HCT116 (cell line): Measurements from ENCODE around the gene ISOC2. TPM values are rescaled to one million over a fixed set of nuclear protein-coding genes. Genes with fewer than 3 reads are reported as not detected.

Source experiments
- ATAC-seq: fragments of 200-7000 bp; cut with Tn5 transposase; 2 replicates; pipeline ENCODE4 v1.9.1; 2020; ENCODE audit warnings: mild to moderate bottlenecking, moderate library complexity
- BruUV-seq: library from RNA; stranded (reverse); fragments of 400-500 nt; replicated peaks from 2 replicates; lab custom pipeline; 2021; lab: Mats Ljungman, UMichigan
- CTCF ChIA-PET: fragments of 300-600 bp; sonication (Branson Sonifier 250); formaldehyde crosslinking; loops from one replicate; lab custom pipeline; 2021; ENCODE audit warnings: antibody characterized with exemption; lab: Charles Lee
- POLR2A ChIA-PET: fragments of 300-600, 350-600 bp; sonication (Branson Sonifier 250); formaldehyde crosslinking; loops from one replicate; lab custom pipeline; 2021; ENCODE audit warnings: antibody characterized with exemption; lab: Charles Lee
- RAD21 ChIA-PET, 2 experiments: fragments of 300-600 bp; sonication (Branson Sonifier 250); formaldehyde crosslinking; loops; one replicate each; lab custom pipeline; 2023; ENCODE audit warnings: low total read pairs in 2 of 2; ENCODE audit not compliant: uncharacterized antibody in 2 of 2, unreplicated experiment in 2 of 2, low non-redundant PET in 1 of 2; lab: Charles Lee
- DNase-seq: peaks from one replicate; pipeline ENCODE4 v3.0.0-alpha.2; 2010; ENCODE audit warnings: low read depth, low spot score
- H2AFZ ChIP-seq: fragments of 200-600 bp; shearing (Covaris generic), sonication (generic); 2 replicates; pipeline ENCODE4 v1.6.1; 2017; ENCODE audit warnings: low read depth, mixed run types, mixed read lengths, antibody characterized with exemption, low read length; ENCODE audit not compliant: poor library complexity, severe bottlenecking
- H3K27ac ChIP-seq: 2 replicates; pipeline ENCODE4 v1.5.1; 2012; ENCODE audit warnings: low read depth, low read length
- H3K27me3 ChIP-seq: fragments of 200-600 bp; sonication (generic); 2 replicates; pipeline ENCODE4 v1.6.1; 2016; ENCODE audit warnings: mixed run types, low read length, mixed read lengths; ENCODE audit not compliant: insufficient read depth
- H3K36me3 ChIP-seq, 2 experiments: fragments of 200-500 bp in 1 of 2; fragments of 200-600 bp in 1 of 2; sonication (Bioruptor generic) in 1 of 2; sonication (generic) in 1 of 2; 2 replicates each; pipeline versions ENCODE4 v1.5.1 to v1.6.1; 2014 to 2016; ENCODE audit warnings: low read length in 2 of 2, inconsistent platforms in 1 of 2, mixed read lengths in 1 of 2, mixed run types in 1 of 2; ENCODE audit not compliant: insufficient read depth in 2 of 2, control insufficient read depth in 1 of 2
- H3K4me1 ChIP-seq, 2 experiments: fragments of 200-600 bp in 1 of 2; sonication (generic) in 1 of 2; 2 replicates each; pipeline versions ENCODE4 v1.5.1 to v1.6.1; 2012 to 2017; ENCODE audit warnings: low read length in 2 of 2, inconsistent platforms in 1 of 2, mild to moderate bottlenecking in 1 of 2, mixed read lengths in 1 of 2, mixed run types in 1 of 2, moderate library complexity in 1 of 2; ENCODE audit not compliant: insufficient read depth in 2 of 2, control insufficient read depth in 1 of 2
- H3K4me2 ChIP-seq: fragments of 200-600 bp; sonication (generic); 2 replicates; pipeline ENCODE4 v1.6.1; 2017; ENCODE audit warnings: mixed run types, low read length, mixed read lengths
- H3K4me3 ChIP-seq, 2 experiments: fragments of 200-600 bp in 1 of 2; sonication (generic) in 1 of 2; replicated peaks in 1 of 2; 2 replicates each; pipeline ENCODE4 v1.5.1; 2011 to 2016; ENCODE audit warnings: low read length in 2 of 2, control low read depth in 1 of 2, low read depth in 1 of 2, mild to moderate bottlenecking in 1 of 2, mixed read lengths in 1 of 2, mixed run types in 1 of 2
- H3K79me2 ChIP-seq: fragments of 200-600 bp; sonication (generic); 2 replicates; pipeline ENCODE4 v1.6.1; 2017; ENCODE audit warnings: mild to moderate bottlenecking, mixed run types, low read length, moderate library complexity, mixed read lengths; ENCODE audit not compliant: insufficient read depth
- H3K9ac ChIP-seq: fragments of 200-600 bp; sonication (generic); 2 replicates; pipeline ENCODE4 v1.6.1; 2016; ENCODE audit warnings: low read length, mixed read lengths
- H3K9me2 ChIP-seq: fragments of 200-600 bp; sonication (generic), shearing (Covaris generic); 2 replicates; pipeline ENCODE4 v1.6.1; 2017; ENCODE audit warnings: mixed run types, mild to moderate bottlenecking, moderate library complexity; ENCODE audit not compliant: insufficient read depth
- H3K9me3 ChIP-seq, 2 experiments: fragments of 200-500 bp in 1 of 2; fragments of 200-600 bp in 1 of 2; sonication (Bioruptor generic) in 1 of 2; sonication (generic) in 1 of 2; 2 replicates each; pipeline ENCODE4 v1.6.1; 2014 to 2017; ENCODE audit warnings: low read length in 2 of 2, mixed read lengths in 2 of 2, inconsistent platforms in 1 of 2, low read depth in 1 of 2, mild to moderate bottlenecking in 1 of 2, mixed run types in 1 of 2, moderate library complexity in 1 of 2; ENCODE audit not compliant: control insufficient read depth in 1 of 2, insufficient read depth in 1 of 2
- H4K20me1 ChIP-seq: fragments of 200-600 bp; sonication (generic), shearing (Covaris generic); 2 replicates; pipeline ENCODE4 v1.6.1; 2017; ENCODE audit warnings: mixed run types, mild to moderate bottlenecking, moderate library complexity; ENCODE audit not compliant: insufficient read depth
- CEBPB ChIP-seq: IDR thresholded peaks from 2 replicates; pipeline ENCODE4 v1.6.1; 2012; ENCODE audit warnings: low read depth
- EGR1 ChIP-seq: IDR thresholded peaks from 2 replicates; pipeline ENCODE4 v1.6.1; 2012; ENCODE audit warnings: low read depth
- EZH2 ChIP-seq: fragments of 200-600 bp; sonication (generic); IDR thresholded peaks from 2 replicates; pipeline ENCODE4 v1.6.1; 2017; ENCODE audit warnings: antibody characterized with exemption, mixed run types
- FOSL1 ChIP-seq: IDR thresholded peaks from 2 replicates; pipeline ENCODE4 v1.6.1; 2012; ENCODE audit warnings: low read depth
- JUND ChIP-seq: IDR thresholded peaks from 2 replicates; pipeline ENCODE4 v1.6.1; 2012
- POLR2A ChIP-seq: IDR thresholded peaks from 2 replicates; pipeline ENCODE4 v1.7.0; 2011; ENCODE audit warnings: borderline replicate concordance; ENCODE audit not compliant: insufficient read depth, insufficient read length; ENCODE audit errors: extremely low read depth
- RAD21 ChIP-seq: IDR thresholded peaks from 2 replicates; pipeline ENCODE4 v1.6.1; 2012; ENCODE audit warnings: low read depth, mild to moderate bottlenecking
- SIN3A ChIP-seq: IDR thresholded peaks from 2 replicates; pipeline ENCODE4 v1.6.1; 2012; ENCODE audit warnings: low read depth
- SP1 ChIP-seq: IDR thresholded peaks from 2 replicates; pipeline ENCODE4 v1.6.1; 2012; ENCODE audit warnings: low read depth
- SRF ChIP-seq: IDR thresholded peaks from 2 replicates; pipeline ENCODE4 v1.6.1; 2012; ENCODE audit warnings: low read depth
- TCF7L2 ChIP-seq: IDR thresholded peaks from 2 replicates; pipeline ENCODE4 v1.7.0; 2011; ENCODE audit warnings: borderline replicate concordance, inconsistent platforms; ENCODE audit not compliant: insufficient read depth, insufficient read length; ENCODE audit errors: extremely low read depth
- YY1 ChIP-seq: IDR thresholded peaks from 2 replicates; pipeline ENCODE4 v1.6.1; 2011; ENCODE audit warnings: low read length, low read depth, moderate library complexity, mild to moderate bottlenecking; ENCODE audit not compliant: insufficient replicate concordance; ENCODE audit errors: extremely low read depth
- ZFX ChIP-seq: fragments of 450-650 bp; IDR thresholded peaks from 2 replicates; pipeline ENCODE4 v1.6.1; 2017
- intact Hi-C: fragments of 100-400 bp; cut with micrococcal nuclease; formaldehyde crosslinking; loops from 2 replicates; pipeline ENCODE4 v1.10.0; 2022
- total RNA-seq: library from RNA; stranded (reverse); gene quantifications from one replicate; pipeline ENCODE4 v1.2.1, GENCODE V29; 2021; ENCODE audit not compliant: unreplicated experiment
- TF ChIP-seq, protein P1 (sequence below), 3 experiments: fragments of 200-600 bp in 1 of 3; sonication (generic) in 1 of 3; IDR thresholded peaks in 2 of 3; conservative IDR thresholded peaks in 1 of 3; 2 replicates each; pipeline ENCODE4 v1.5.1; 2012 to 2017; ENCODE audit warnings: low read depth in 2 of 3, low read length in 2 of 3, antibody characterized with exemption in 1 of 3, borderline replicate concordance in 1 of 3, control low read depth in 1 of 3, mild to moderate bottlenecking in 1 of 3, mixed read lengths in 1 of 3, mixed run types in 1 of 3, moderate library complexity in 1 of 3; ENCODE audit not compliant: insufficient read depth in 1 of 3

Gene ISOC2
- total RNA-seq, 1 experiment from 2014 or later: 56.8 TPM

DNA sequence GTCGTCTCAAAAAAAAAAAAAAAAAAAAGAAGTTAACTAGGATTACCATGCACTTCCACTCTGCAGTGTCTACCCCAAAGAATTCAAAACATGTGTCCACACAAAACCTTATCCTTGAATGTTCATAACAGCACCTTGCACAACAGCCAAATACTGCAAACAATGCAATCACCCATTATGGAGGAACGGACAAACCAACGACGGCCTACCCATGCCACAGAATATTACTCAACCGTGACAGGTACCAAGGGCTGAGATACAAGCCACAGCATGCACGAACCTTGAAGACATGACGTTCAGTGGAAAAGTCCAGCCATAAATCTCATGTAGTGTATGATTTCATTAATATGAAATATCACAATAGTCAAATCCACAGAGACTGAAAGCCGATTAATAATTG is 15.4 kb downstream of the ISOC2 start:
- DNase-seq (no peak), ATAC-seq (no peak)
- Histone ChIP-seq H3K9ac (no peak overlapping the region), H3K9me2 (no peaks in the 10 kb centered on the region), H3K4me3 (no peak overlapping the region), H3K36me3 (no peaks in the 10 kb centered on the region), H3K9me3 (no peaks in the 10 kb centered on the region), H2AFZ (no peak overlapping the region), H4K20me1 (no peaks in the 10 kb centered on the region), H3K79me2 (no peaks in the 10 kb centered on the region), H3K4me1 (peaks cover 0 to 10% of the 10 kb centered on the region in 2 experiments; a peak in 2 of 4 replicates), H3K27me3 (peaks cover 19% of the 10 kb centered on the region; the same call in 1 of the 2 replicates), H3K27ac (no peak overlapping the region), H3K4me2 (no peak overlapping the region)
- no TSS peak for BruUV-seq
- intact Hi-C loops: loop anchor here (10.0 kb wide), 1 partner anchor 231 kb away; no protein-coding TSS in a partner anchor
- ChIA-PET RAD21 (no interaction called here), POLR2A (no interaction called here), CTCF (no interaction called here)
- TF ChIP-seq FOSL1 (no peak), YY1 (no peak), EGR1 (no peak), SP1 (no peak), SIN3A (no peak)
- TF ChIP-seq, all 23 proteins: peak for 0

DNA sequence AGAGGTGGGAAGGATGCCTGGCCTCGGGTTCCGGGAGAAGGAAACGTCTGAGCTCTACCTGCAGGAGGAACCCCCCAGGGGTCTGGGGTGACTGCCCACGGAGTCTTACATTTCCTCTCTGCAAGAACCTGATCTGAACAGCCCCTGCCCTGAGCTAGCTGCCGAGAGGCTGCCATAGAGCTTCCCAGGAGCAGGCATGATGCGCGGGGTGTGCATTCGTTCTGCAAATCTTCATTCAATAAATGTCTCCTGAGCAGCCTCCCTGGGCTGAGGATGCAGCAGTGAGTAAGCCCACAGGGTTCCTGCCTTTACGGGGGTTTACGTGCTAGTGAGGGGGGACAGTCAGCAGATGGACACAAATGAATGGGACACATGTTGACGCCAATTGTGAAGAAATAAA is 16.8 kb downstream of the ISOC2 start:
- Histone ChIP-seq H3K27ac (no peak overlapping the region), H3K9ac (no peak overlapping the region), H3K4me2 (no peak overlapping the region), H3K27me3 (peaks cover 19% of the 10 kb centered on the region; the same call in 1 of the 2 replicates), H3K9me2 (no peaks in the 10 kb centered on the region), H3K36me3 (no peaks in the 10 kb centered on the region), H3K9me3 (no peaks in the 10 kb centered on the region), H3K4me3 (no peak overlapping the region), H3K79me2 (no peaks in the 10 kb centered on the region), H3K4me1 (peaks cover 0 to 10% of the 10 kb centered on the region in 2 experiments; a peak in 2 of 4 replicates), H4K20me1 (no peaks in the 10 kb centered on the region), H2AFZ (no peak overlapping the region)
- no TSS peak for BruUV-seq
- no peak for DNase-seq
- no peak for TF ChIP-seq SIN3A
- no peak for TF ChIP-seq ZFX
- no peak for TF ChIP-seq CEBPB
- no peak for TF ChIP-seq POLR2A
- TF ChIP-seq RAD21: no peak
- no peak for TF ChIP-seq SRF
- TF ChIP-seq TCF7L2: no peak
- TF ChIP-seq, protein P1, sequence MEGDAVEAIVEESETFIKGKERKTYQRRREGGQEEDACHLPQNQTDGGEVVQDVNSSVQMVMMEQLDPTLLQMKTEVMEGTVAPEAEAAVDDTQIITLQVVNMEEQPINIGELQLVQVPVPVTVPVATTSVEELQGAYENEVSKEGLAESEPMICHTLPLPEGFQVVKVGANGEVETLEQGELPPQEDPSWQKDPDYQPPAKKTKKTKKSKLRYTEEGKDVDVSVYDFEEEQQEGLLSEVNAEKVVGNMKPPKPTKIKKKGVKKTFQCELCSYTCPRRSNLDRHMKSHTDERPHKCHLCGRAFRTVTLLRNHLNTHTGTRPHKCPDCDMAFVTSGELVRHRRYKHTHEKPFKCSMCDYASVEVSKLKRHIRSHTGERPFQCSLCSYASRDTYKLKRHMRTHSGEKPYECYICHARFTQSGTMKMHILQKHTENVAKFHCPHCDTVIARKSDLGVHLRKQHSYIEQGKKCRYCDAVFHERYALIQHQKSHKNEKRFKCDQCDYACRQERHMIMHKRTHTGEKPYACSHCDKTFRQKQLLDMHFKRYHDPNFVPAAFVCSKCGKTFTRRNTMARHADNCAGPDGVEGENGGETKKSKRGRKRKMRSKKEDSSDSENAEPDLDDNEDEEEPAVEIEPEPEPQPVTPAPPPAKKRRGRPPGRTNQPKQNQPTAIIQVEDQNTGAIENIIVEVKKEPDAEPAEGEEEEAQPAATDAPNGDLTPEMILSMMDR (IDR thresholded peaks at IDR 0.05 in 2 of 3, conservative IDR thresholded peaks at IDR 0.05 in 1 of 3; ENCODE audit: borderline replicate concordance in 1 of 3, insufficient read depth in 1 of 3, low read depth in 2 of 3, low read length in 2 of 3): no peak
- no peak for TF ChIP-seq JUND
- TF ChIP-seq EZH2: no peak
- ChIA-PET RAD21 (no interaction called here), CTCF (no interaction called here), POLR2A (no interaction called here)
- ATAC-seq: no peak
- intact Hi-C loops: loop anchor here (10.0 kb wide), 1 partner anchor 230 kb away; no protein-coding TSS in a partner anchor
